Activated gamma-delta T cell (primary cell): ENCODE measurements around the gene SPACA1.
"Not testable (repeated sequence)": the region's sequence is repeated elsewhere in the genome, so short reads cannot be mapped to it uniquely, and the experiment has no call there.

Experiments
- DNase-seq: peaks from one replicate; lab custom pipeline; 2025; lab: John Stamatoyannopoulos, UW
- total RNA-seq, 2 donors: gene quantifications; one replicate each; lab custom pipeline; 2026; lab: John Stamatoyannopoulos, UW

Gene SPACA1
- total RNA-seq = 0 reads per million in 2 donors

- DNase-seq = peak; percentile 13
These were observed at the start of gene SPACA1 for GRCh38 chr6:88047510-88048150. TSS of gene SPACA1 (plus strand) at chr6:88047841. CDS start at chr6:88047906, 65 bp downstream.

- DNase-seq = no peak
These were observed 46.9 kb upstream of the SPACA1 start for GRCh38 chr6:88000713-88001112.

- DNase-seq = not testable (repeated sequence)
These were observed 46.4 kb upstream of the SPACA1 start for GRCh38 chr6:88001279-88001678.

GRCh38 chr6:88004707-88005106 is 42.9 kb upstream of the SPACA1 start:
- DNase-seq = no peak

GRCh38 chr6:88006557-88006956 is 41.1 kb upstream of the SPACA1 start:
- no peak for DNase-seq

- no peak for DNase-seq
These were observed 39.2 kb upstream of the SPACA1 start for GRCh38 chr6:88008411-88008810.

- no peak for DNase-seq
These were observed 38.8 kb upstream of the SPACA1 start for GRCh38 chr6:88008831-88009231.

- no peak for DNase-seq
These were observed 34.6 kb upstream of the SPACA1 start for GRCh38 chr6:88013015-88013414.

- DNase-seq = no peak
These were observed 34.1 kb upstream of the SPACA1 start for GRCh38 chr6:88013554-88013953.

GRCh38 chr6:88020439-88020838 is 27.2 kb upstream of the SPACA1 start:
- DNase-seq = no peak

GRCh38 chr6:88024696-88025095 is 22.9 kb upstream of the SPACA1 start:
- DNase-seq = no peak

- no peak for DNase-seq
These were observed 16.1 kb upstream of the SPACA1 start for GRCh38 chr6:88031550-88031949.

GRCh38 chr6:88044530-88044929 is 3.1 kb upstream of the SPACA1 start:
- no peak for DNase-seq

GRCh38 chr6:88045521-88046136 is 2.0 kb upstream of the SPACA1 start:
- no peak for DNase-seq

- DNase-seq = no peak
These were observed 937 bp downstream of the SPACA1 start for GRCh38 chr6:88048578-88048977.

- no peak for DNase-seq
These were observed 2.6 kb downstream of the SPACA1 start for GRCh38 chr6:88050140-88050818.

- DNase-seq = no peak
These were observed 11.6 kb downstream of the SPACA1 start for GRCh38 chr6:88059191-88059590.

- DNase-seq = no peak
These were observed 14.7 kb downstream of the SPACA1 start for GRCh38 chr6:88062376-88062775.

GRCh38 chr6:88072462-88072861 is 24.8 kb downstream of the SPACA1 start:
- DNase-seq = no peak

GRCh38 chr6:88074791-88075190 is 27.1 kb downstream of the SPACA1 start:
- no peak for DNase-seq

GRCh38 chr6:88077305-88077704 is 29.7 kb downstream of the SPACA1 start:
- DNase-seq = no peak

- DNase-seq = no peak
These were observed 39.2 kb downstream of the SPACA1 start for GRCh38 chr6:88086792-88087191.

- no peak for DNase-seq
These were observed 42.1 kb downstream of the SPACA1 start for GRCh38 chr6:88089708-88090107.
